Natural killer cell (primary cell): Measurements from ENCODE around the gene TMEM120B. TPM values are rescaled to one million over a fixed set of nuclear protein-coding genes. Genes with fewer than 3 reads are reported as not detected.

ENCODE experiments used
- ATAC-seq, 3 donors: fragments of 150-1000 bp in 2 of 3; fragments of 200-7000 bp in 1 of 3; cut with Tn5 transposase; 1 replicate in 1 of 3; 2 replicates in 2 of 3; pipeline ENCODE4 v1.10.0; 2021; ENCODE audit warnings: mild to moderate bottlenecking in 2 of 3, moderate library complexity in 2 of 3
- DNase-seq, 2 donors: peaks; one replicate each; pipeline versions ENCODE4 v3.0.0 to v3.0.0-alpha.2; 2013 to 2021; ENCODE audit warnings: mixed read lengths in 1 of 2
- H3K27ac ChIP-seq: one replicate; pipeline ENCODE4 v1.5.1; 2013; ENCODE audit warnings: mild to moderate bottlenecking, low read length
- H3K27me3 ChIP-seq: one replicate; pipeline ENCODE4 v1.6.1; 2013; ENCODE audit warnings: low read length; ENCODE audit not compliant: control insufficient read depth, insufficient read depth
- H3K36me3 ChIP-seq: one replicate; pipeline ENCODE4 v1.6.1; 2013; ENCODE audit warnings: low read length; ENCODE audit not compliant: control insufficient read depth, insufficient read depth
- H3K4me1 ChIP-seq: one replicate; pipeline ENCODE4 v1.6.1; 2013; ENCODE audit warnings: low read length; ENCODE audit not compliant: control insufficient read depth, insufficient read depth
- H3K4me3 ChIP-seq: one replicate; pipeline ENCODE4 v1.5.1; 2013; ENCODE audit warnings: low read length
- H3K9me3 ChIP-seq: one replicate; pipeline ENCODE4 v1.6.1; 2013; ENCODE audit warnings: low read length; ENCODE audit not compliant: control insufficient read depth, insufficient read depth
- H3K27ac Mint-ChIP-seq, 2 donors: one replicate each; pipeline ENCODE4 v1.8.0; 2022; ENCODE audit warnings: mild to moderate bottlenecking in 2 of 2, mixed read lengths in 2 of 2, moderate library complexity in 1 of 2
- H3K27me3 Mint-ChIP-seq, 2 donors: one replicate each; pipeline ENCODE4 v1.8.0; 2022; ENCODE audit warnings: low read depth in 2 of 2, mixed read lengths in 2 of 2
- H3K36me3 Mint-ChIP-seq: one replicate; pipeline ENCODE4 v1.8.0; 2022; ENCODE audit warnings: mixed read lengths
- H3K4me1 Mint-ChIP-seq, 2 donors: one replicate each; pipeline ENCODE4 v1.8.0; 2022; ENCODE audit warnings: mixed read lengths in 2 of 2
- H3K4me3 Mint-ChIP-seq: one replicate; pipeline ENCODE4 v1.8.0; 2022; ENCODE audit warnings: mild to moderate bottlenecking, moderate library complexity, mixed read lengths
- H3K9me3 Mint-ChIP-seq, 2 donors: one replicate each; pipeline ENCODE4 v1.8.0; 2022; ENCODE audit warnings: mixed read lengths in 2 of 2
- CTCF ChIP-seq: fragments of 200-600 bp; IDR thresholded peaks from one replicate; pipeline ENCODE4 v1.8.0; 2022; ENCODE audit warnings: antibody characterized with exemption
- WGBS: methylation state at CpG from one replicate; pipeline ENCODE4 v1.1.7; 2013; ENCODE audit warnings: missing lambda C conversion rate; ENCODE audit not compliant: insufficient coverage; 5-methylcytosine and 5-hydroxymethylcytosine counted together
- intact Hi-C: fragments of 100-400 bp; cut with micrococcal nuclease; formaldehyde crosslinking; loops from one replicate; pipeline ENCODE4 v1.14.2; 2022
- total RNA-seq, 4 donors: library from RNA; stranded (reverse); fragments of 120-200 nt in 1 of 4; gene quantifications; one replicate each; pipeline versions ENCODE4 v1.2.3 to v1.2.4, GENCODE V29; 2013 to 2022

Gene TMEM120B
- total RNA-seq, 3 donors from 2014 or later (not counting 1 experiment from before 2014, with no cell fraction given): 6.3 to 8.4 (median 7.9) TPM

DNA sequence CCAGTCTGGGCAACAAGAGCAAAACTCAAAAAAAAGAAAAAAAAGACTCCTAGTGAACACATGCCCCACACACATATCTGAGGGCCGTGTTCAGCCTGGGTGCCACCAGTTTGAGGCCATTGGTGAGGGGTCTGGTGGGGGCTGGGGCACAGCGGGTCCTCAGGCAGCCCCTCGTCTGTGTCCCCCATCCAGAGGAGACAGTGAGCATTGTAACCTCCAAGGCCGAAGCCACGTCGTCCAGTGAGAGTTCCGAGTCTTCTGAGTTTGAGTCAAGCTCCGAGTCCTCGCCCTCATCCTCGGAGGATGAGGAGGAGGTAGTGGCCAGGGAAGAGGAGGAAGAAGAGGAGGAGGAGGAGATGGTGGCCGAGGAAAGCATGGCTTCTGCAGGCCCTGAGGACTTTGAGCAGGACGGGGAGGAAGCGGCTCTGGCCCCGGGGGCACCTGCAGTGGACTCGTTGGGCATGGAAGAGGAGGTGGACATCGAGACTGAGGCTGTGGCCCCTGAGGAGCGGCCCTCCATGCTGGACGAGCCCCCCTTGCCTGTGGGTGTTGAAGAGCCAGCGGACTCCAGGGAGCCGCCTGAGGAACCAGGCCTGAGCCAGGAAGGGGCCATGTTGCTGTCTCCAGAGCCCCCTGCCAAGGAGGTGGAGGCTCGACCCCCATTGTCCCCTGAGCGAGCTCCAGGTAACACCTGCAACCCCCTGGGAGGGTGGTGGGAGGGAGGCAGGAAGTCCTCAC is 106.8 kb downstream of the TMEM120B start:
- H3K27ac Mint-ChIP-seq: no peak overlapping the region
- peaks cover 6% of the 10 kb centered on the region for H3K36me3 Mint-ChIP-seq
- DNase-seq (no peak), ATAC-seq (no peak)
- intact Hi-C loops: no loop called here
- H3K27me3 ChIP-seq: no peaks in the 10 kb centered on the region
- H3K4me3 ChIP-seq: no peak overlapping the region
- no peak overlapping the region for H3K27ac ChIP-seq
- 96% methylated on average over 21 of the region's 22 CpGs for WGBS
- no peaks in the 10 kb centered on the region for H3K9me3 Mint-ChIP-seq
- peaks cover 6% of the 10 kb centered on the region in 2 donors for H3K4me1 Mint-ChIP-seq
- peaks cover 77% of the 10 kb centered on the region for H3K36me3 ChIP-seq
- TF ChIP-seq CTCF: no peak
- H3K4me1 ChIP-seq: no peaks in the 10 kb centered on the region
- H3K4me3 Mint-ChIP-seq: no peak overlapping the region
- H3K9me3 ChIP-seq: no peaks in the 10 kb centered on the region
- no peaks in the 10 kb centered on the region for H3K27me3 Mint-ChIP-seq

GRCh38 chr12:121820056-121820455 is 107.5 kb downstream of the TMEM120B start:
- Histone ChIP-seq H3K4me1 (no peaks in the 10 kb centered on the region), H3K4me3 (no peak overlapping the region), H3K27ac (no peak overlapping the region), H3K36me3 (peaks cover 70% of the 10 kb centered on the region), H3K9me3 (no peaks in the 10 kb centered on the region), H3K27me3 (no peaks in the 10 kb centered on the region)
- Mint-ChIP-seq H3K36me3 (peaks cover 6% of the 10 kb centered on the region), H3K4me1 (peaks cover 6% of the 10 kb centered on the region in 2 donors), H3K27me3 (no peaks in the 10 kb centered on the region), H3K27ac (no peak overlapping the region), H3K9me3 (no peaks in the 10 kb centered on the region), H3K4me3 (no peak overlapping the region)
- WGBS: 97% methylated on average over 7 of the region's 7 CpGs
- no peak for TF ChIP-seq CTCF
- intact Hi-C loops: no loop called here
- DNase-seq (no peak), ATAC-seq (no peak)

GRCh38 chr12:121822393-121823100 is 110.0 kb downstream of the TMEM120B start:
- TF ChIP-seq CTCF: no peak
- ATAC-seq (peak in 1 of 3 donors; percentile 11), DNase-seq (no peak)
- Histone ChIP-seq H3K27ac (no peak overlapping the region), H3K36me3 (peaks cover 61% of the 10 kb centered on the region), H3K4me3 (no peak overlapping the region), H3K27me3 (no peaks in the 10 kb centered on the region), H3K4me1 (no peaks in the 10 kb centered on the region), H3K9me3 (no peaks in the 10 kb centered on the region)
- no peaks in the 10 kb centered on the region for H3K9me3 Mint-ChIP-seq
- no peaks in the 10 kb centered on the region for H3K27me3 Mint-ChIP-seq
- intact Hi-C loops: no loop called here
- WGBS: 96% methylated on average over 39 of the region's 39 CpGs
- H3K4me1 Mint-ChIP-seq: peaks cover 6 to 12% of the 10 kb centered on the region in 2 donors
- no peaks in the 10 kb centered on the region for H3K36me3 Mint-ChIP-seq
- no peak overlapping the region for H3K4me3 Mint-ChIP-seq
- no peak overlapping the region for H3K27ac Mint-ChIP-seq
